ENCODE measurements around the gene GLP1R. TPM values are rescaled to one million over a fixed set of nuclear protein-coding genes. Genes with fewer than 3 reads are reported as not detected.

The GLP1R gene
- total RNA-seq, 1 experiment from 2014 or later = 0.85 TPM

GRCh38 chr6:39078695-39079094 is 30.1 kb downstream of the GLP1R start:
- no CpG with 5 or more reads among the region's 3 CpGs for WGBS (ENCODE audit: extremely low coverage, insufficient read length, low lambda C conversion rate)
- no peak overlapping the region for H3T11ph ChIP-seq (ENCODE audit: low read length)
- no peak overlapping the region for H2BK120ac ChIP-seq (ENCODE audit: low read depth, low read length, poor library complexity, severe bottlenecking)
- H2BK15ac ChIP-seq (ENCODE audit: low read depth, low read length) = no peak overlapping the region
- no peaks in the 10 kb centered on the region for H3K23me2 ChIP-seq (ENCODE audit: insufficient read length, low read depth, low read length, poor library complexity, severe bottlenecking)
- H3K4ac ChIP-seq (ENCODE audit: low read depth, low read length) = no peak overlapping the region
- H2BK12ac ChIP-seq (ENCODE audit: insufficient read length, low read depth, low read length) = no peak overlapping the region
- H3K18ac ChIP-seq (ENCODE audit: insufficient read length, low read depth, low read length) = no peak overlapping the region
- no peak overlapping the region for H3K4me3 Mint-ChIP-seq
- no peaks in the 10 kb centered on the region for H3K9me3 ChIP-seq (ENCODE audit: control insufficient read depth, low read depth, low read length)
- H2AFZ ChIP-seq (ENCODE audit: low read length) = no peak overlapping the region
- no peak overlapping the region for H3K9ac ChIP-seq (ENCODE audit: extremely low read depth, insufficient read length, low read length)
- H3K14ac ChIP-seq (ENCODE audit: insufficient read depth, low read length) = no peak overlapping the region
- no peaks in the 10 kb centered on the region for H3K27me3 ChIP-seq (ENCODE audit: insufficient read depth, low read length)
- H2AK5ac ChIP-seq (ENCODE audit: insufficient read length, low read length) = no peak overlapping the region
- no peak overlapping the region for H3K27ac ChIP-seq (ENCODE audit: insufficient read length, low read depth, low read length)
- H3K4me1 Mint-ChIP-seq = peaks cover 17 to 18% of the 10 kb centered on the region in 2 experiments; a peak in 3 of 4 replicates
- no peak overlapping the region for H3K23ac ChIP-seq (ENCODE audit: insufficient read length, low read depth, low read length)
- no peak overlapping the region for H3K27ac Mint-ChIP-seq
- H3K56ac ChIP-seq (ENCODE audit: insufficient read length, low read depth, low read length) = no peak overlapping the region
- H3K27me3 Mint-ChIP-seq (ENCODE audit: low read depth) = peaks cover 20% of the 10 kb centered on the region
- no peak overlapping the region for H3K4me2 ChIP-seq (ENCODE audit: insufficient read depth, insufficient read length, low read length)
- no peaks in the 10 kb centered on the region; a peak in 1 of 7 replicates for H3K36me3 Mint-ChIP-seq (ENCODE audit: insufficient read depth in 1 of 3, low read depth in 3 of 3)
- H2BK5ac ChIP-seq (ENCODE audit: insufficient read length, low read length) = no peak overlapping the region
- no peak overlapping the region for H4K5ac ChIP-seq (ENCODE audit: insufficient read length, low read depth, low read length)
- no peaks in the 10 kb centered on the region for H3K79me2 ChIP-seq (ENCODE audit: insufficient read depth, low read length)
- no peaks in the 10 kb centered on the region for H3K9me3 Mint-ChIP-seq
- no peaks in the 10 kb centered on the region for H3K4me1 ChIP-seq (ENCODE audit: insufficient read depth, low read length)
- DNase-seq = peak; percentile 11
- no peak for TF ChIP-seq CTCF (conservative IDR thresholded peaks at IDR 0.05)
- no peaks in the 10 kb centered on the region for H4K20me1 ChIP-seq (ENCODE audit: control insufficient read depth, insufficient read depth, insufficient read length)
- H4K91ac ChIP-seq (ENCODE audit: insufficient read length, low read depth, low read length) = no peak overlapping the region
- no peaks in the 10 kb centered on the region for H3K79me1 ChIP-seq (ENCODE audit: insufficient read depth, low read depth, low read length, poor library complexity, severe bottlenecking)
- no peak overlapping the region for H4K8ac ChIP-seq (replicated peaks; ENCODE audit: insufficient read length, low read depth, low read length)
- no peak overlapping the region for H2BK20ac ChIP-seq (ENCODE audit: low read depth, low read length, poor library complexity, severe bottlenecking)
